Measurements from ENCODE around the gene CDH5.

GRCh38 chr16:66372898-66373155, 6.3 kb downstream of the CDH5 start:
- TF ChIP-seq EP300 (IDR thresholded peaks at IDR 0.05; ENCODE audit: borderline replicate concordance) (no peak), YY1 (IDR thresholded peaks at IDR 0.05; ENCODE audit: low read depth) (no peak), REST (IDR thresholded peaks at IDR 0.05; ENCODE audit: low read depth) (no peak), ZBTB7A (IDR thresholded peaks at IDR 0.05; ENCODE audit: low read depth) (no peak), MAX (IDR thresholded peaks at IDR 0.05) (no peak), USF1 (IDR thresholded peaks at IDR 0.05) (no peak)
